B cell (primary cell): ENCODE results near the gene GSTO2.

Experiments
- CTCF ChIP-seq: fragments of 200-600 bp; IDR thresholded peaks from one replicate; pipeline ENCODE4 v1.8.0; 2022; ENCODE audit warnings: antibody characterized with exemption, mild to moderate bottlenecking
- EZH2 ChIP-seq: IDR thresholded peaks from 2 replicates; pipeline ENCODE4 v1.6.1; 2012; ENCODE audit warnings: borderline replicate concordance, low read depth, mild to moderate bottlenecking, moderate library complexity, low read length; ENCODE audit not compliant: insufficient read depth, poor library complexity, severe bottlenecking

GRCh38 chr10:104291439-104291951 lies 22.5 kb downstream of the GSTO2 start:
- TF ChIP-seq CTCF (peak; percentile 100), EZH2 (no peak)
